Hepatocyte (in vitro differentiated cells): Measurements from ENCODE around the gene DIS3L2.

Experiments used
- CTCF ChIP-seq: fragments of 200-600 bp; sonication (generic); IDR thresholded peaks from 2 replicates; pipeline ENCODE4 v1.5.1; 2016; ENCODE audit warnings: antibody characterized with exemption, mild to moderate bottlenecking; ENCODE audit not compliant: poor library complexity
- EZH2 ChIP-seq: fragments of 200-600 bp; sonication (generic); IDR thresholded peaks from 2 replicates; pipeline ENCODE4 v1.6.1; 2016; ENCODE audit warnings: antibody characterized with exemption, mild to moderate bottlenecking, borderline replicate concordance
- EZH2phosphoT487 ChIP-seq: fragments of 200-600 bp; sonication (generic); IDR thresholded peaks from one replicate; pipeline ENCODE4 v1.6.1; 2018; ENCODE audit warnings: antibody characterized with exemption, mild to moderate bottlenecking, low read depth, moderate library complexity; ENCODE audit not compliant: unreplicated experiment, severe bottlenecking

GRCh38 chr2:232024457-232024856 lies 62.9 kb downstream of the DIS3L2 start:
- TF ChIP-seq EZH2phosphoT487, result no peak
- no peak for TF ChIP-seq CTCF
- no peak for TF ChIP-seq EZH2
